Measurements from ENCODE around the gene DEAF1. TPM values are rescaled to one million over a fixed set of nuclear protein-coding genes. Genes with fewer than 3 reads are reported as not detected.
"Not testable (repeated sequence)": the region's sequence is repeated elsewhere in the genome, so short reads cannot be mapped to it uniquely, and the experiment has no call there.

Gene DEAF1
- total RNA-seq, 2 experiments from 2014 or later: 41.5 to 50.5 TPM

DNA sequence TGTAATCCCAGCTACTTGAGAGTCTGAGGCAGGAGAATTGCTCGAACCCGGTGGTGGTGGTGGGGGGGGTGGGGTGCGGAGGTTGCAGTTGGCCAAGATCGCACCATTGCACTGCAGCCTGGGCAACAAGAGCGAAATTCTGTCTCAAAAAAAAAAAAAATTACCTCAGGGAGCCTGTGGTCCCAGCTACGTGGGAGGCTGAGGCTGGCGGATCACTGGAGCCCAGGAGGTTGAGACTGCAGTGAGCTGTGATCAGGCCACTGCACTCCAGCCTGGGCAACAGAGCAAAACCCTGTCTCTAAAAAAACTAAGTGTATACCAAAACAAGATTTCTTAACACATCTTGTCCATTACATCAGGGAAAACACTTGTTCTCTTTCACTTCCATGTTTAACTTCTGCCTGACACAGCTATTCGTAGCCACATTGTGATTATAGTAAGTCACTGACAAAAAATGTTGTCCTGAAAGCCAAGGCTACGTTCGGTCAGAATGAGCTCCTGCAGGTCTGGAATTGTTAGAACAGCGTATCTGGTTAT lies 2.0 kb upstream of the DEAF1 start:
- DNase-seq: no peak
- H3K4me3 Mint-ChIP-seq: peak overlapping the region; percentile 85
- CTCF ChIA-PET: interaction anchor here (0.6 to 4.0 kb wide), 9 partner anchors 8 to 344 kb away, joined by 3 to 44 read pairs (median 4); no protein-coding TSS in a partner anchor
- H3K9me3 Mint-ChIP-seq: no peaks in the 10 kb centered on the region
- peaks cover 4% of the 10 kb centered on the region for H3K36me3 Mint-ChIP-seq
- H3K27ac Mint-ChIP-seq: peak overlapping the region; percentile 13
- H3K27me3 Mint-ChIP-seq: no peaks in the 10 kb centered on the region
- POLR2A ChIA-PET: interaction anchor here (1.2 to 1.8 kb wide), 2 partner anchors 51 to 161 kb away, joined by 3 to 6 read pairs; no protein-coding TSS in a partner anchor
- intact Hi-C loops (cut with micrococcal nuclease): loop anchor here (1.0 to 5.0 kb wide), 2 partner anchors 26 to 160 kb away; partner anchors contain the start of genes HRAS and LRRC56
- peaks cover 36% of the 10 kb centered on the region for H3K4me1 Mint-ChIP-seq (ENCODE audit: low read depth)

DNA sequence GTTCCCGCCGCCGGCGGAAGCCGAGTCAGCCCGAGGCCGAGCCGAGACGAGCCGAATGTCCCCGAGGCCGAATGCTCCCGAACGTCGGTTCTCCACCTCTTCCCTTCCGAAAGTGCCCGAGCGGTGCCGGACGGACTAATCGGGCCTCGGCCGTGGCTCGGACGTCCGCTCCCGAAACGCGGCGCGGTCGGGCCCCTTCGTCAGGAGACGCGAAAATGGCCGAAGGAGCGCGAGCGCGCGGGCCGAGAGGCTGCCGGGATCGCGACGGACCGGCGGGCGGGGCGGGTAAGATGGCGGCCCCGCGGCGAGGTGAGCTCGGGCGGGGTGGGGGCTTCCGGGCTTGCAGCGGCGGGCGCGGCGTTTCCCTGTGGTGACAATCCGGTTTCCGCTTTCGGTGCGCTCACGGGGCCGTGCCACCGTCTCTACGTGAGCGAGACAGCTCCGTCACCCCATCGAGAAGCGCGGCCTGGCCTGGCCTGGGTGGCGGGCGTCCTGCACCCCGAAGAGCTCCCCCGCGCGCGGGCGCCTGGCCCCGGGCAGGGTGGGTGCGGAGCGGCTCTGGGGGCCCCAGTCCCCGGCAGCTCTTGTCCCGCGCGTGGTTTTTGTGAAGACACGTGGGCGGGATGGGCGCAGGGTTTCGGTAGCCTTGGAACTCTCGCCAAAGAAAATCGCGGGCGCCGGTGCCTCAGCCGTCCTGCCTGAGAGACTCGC lies 671 bp upstream of the DEAF1 start, which contains the start of gene TMEM80:
TSS of gene TMEM80 (plus strand) at position 279 of the 711 bp plus-strand sequence. CDS start at position 291, 12 bp downstream.
- intact Hi-C loops (cut with micrococcal nuclease): loop anchor here (1.0 to 5.0 kb wide), 5 partner anchors 28 to 158 kb away; partner anchors contain the start of genes HRAS, LRRC56 and TALDO1
- peak; percentile 99 for DNase-seq
- H3K36me3 Mint-ChIP-seq: peaks cover 6% of the 10 kb centered on the region
- no peaks in the 10 kb centered on the region for H3K9me3 Mint-ChIP-seq
- no peaks in the 10 kb centered on the region for H3K27me3 Mint-ChIP-seq
- H3K27ac Mint-ChIP-seq: peak within 1 kb of the TSS; percentile 93
- ChIA-PET CTCF (interaction anchor here (0.9 to 4.0 kb wide), 13 partner anchors 8 to 140 kb away, joined by 3 to 44 read pairs (median 5); no protein-coding TSS in a partner anchor), POLR2A (interaction anchor here (0.7 to 1.8 kb wide), 7 partner anchors 11 to 160 kb away, joined by 3 to 13 read pairs (median 4); no protein-coding TSS in a partner anchor)
- H3K4me1 Mint-ChIP-seq (ENCODE audit: low read depth): peaks cover 49% of the 10 kb centered on the region
- peak within 1 kb of the TSS; percentile 85 for H3K4me3 Mint-ChIP-seq

DNA sequence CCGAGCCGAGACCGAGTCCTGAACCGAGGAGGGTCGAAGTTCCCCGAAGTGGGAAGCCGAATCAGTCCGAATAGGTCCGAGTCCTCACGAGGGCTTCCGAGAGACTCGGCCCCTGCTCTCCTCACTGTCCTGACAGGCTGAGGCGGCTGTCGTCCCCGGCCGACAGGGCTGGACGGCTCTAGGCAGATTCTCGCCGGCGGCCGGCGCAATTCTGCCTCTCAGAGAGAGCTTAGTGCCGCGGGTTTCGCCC lies 191 bp upstream of the DEAF1 start:
- no peak for DNase-seq
- no peaks in the 10 kb centered on the region for H3K27me3 Mint-ChIP-seq
- POLR2A ChIA-PET: interaction anchor here (0.9 to 1.8 kb wide), 5 partner anchors 12 to 159 kb away, joined by 3 to 13 read pairs (median 4); no protein-coding TSS in a partner anchor
- H3K4me3 Mint-ChIP-seq: peak overlapping the region; percentile 85
- intact Hi-C loops (cut with micrococcal nuclease): loop anchor here (1.0 to 5.0 kb wide), 4 partner anchors 52 to 158 kb away; partner anchors contain the start of genes HRAS, LRRC56 and TALDO1
- H3K27ac Mint-ChIP-seq: peak overlapping the region; percentile 93
- peaks cover 8% of the 10 kb centered on the region for H3K36me3 Mint-ChIP-seq
- CTCF ChIA-PET: interaction anchor here (0.9 to 4.0 kb wide), 9 partner anchors 9 to 140 kb away, joined by 4 to 44 read pairs (median 5); no protein-coding TSS in a partner anchor
- H3K9me3 Mint-ChIP-seq: no peaks in the 10 kb centered on the region
- H3K4me1 Mint-ChIP-seq (ENCODE audit: low read depth): peaks cover 53% of the 10 kb centered on the region

DNA sequence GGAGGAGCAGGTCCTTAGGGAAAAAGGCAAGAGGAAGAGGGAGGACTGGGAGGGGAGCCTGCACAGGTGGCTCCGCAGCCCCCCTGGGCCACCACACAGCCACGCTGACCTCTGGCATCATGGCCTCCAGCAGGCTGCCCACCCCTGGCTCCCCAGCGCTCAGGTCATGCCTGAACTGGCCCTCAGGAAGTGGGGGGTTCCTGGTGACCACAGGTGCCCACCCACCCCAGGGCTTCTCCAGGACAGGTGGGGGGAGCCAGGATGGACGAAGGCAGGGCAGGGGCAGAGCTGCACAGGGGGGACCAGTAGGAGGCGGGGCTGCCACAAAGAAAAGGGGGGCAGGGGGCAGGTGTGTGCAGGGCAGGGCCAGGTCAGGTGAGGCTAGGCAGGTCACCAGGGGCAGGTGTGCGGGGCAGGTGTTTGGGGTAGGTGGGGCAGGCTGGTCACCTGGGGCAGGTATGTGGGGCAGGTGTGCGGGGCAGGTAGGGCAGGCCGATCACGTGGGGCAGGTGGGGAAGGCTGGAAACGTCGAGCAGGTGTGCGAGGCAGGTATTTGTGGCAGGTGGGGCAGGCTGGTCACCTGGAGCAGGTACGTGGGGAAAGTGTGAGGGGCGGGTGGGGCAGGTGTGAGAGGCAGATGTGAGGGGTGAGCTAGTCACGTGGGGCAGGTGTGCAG lies 997 bp downstream of the DEAF1 start:
- Mint-ChIP-seq H3K4me1 (ENCODE audit: low read depth) (peaks cover 53% of the 10 kb centered on the region), H3K27me3 (no peaks in the 10 kb centered on the region), H3K36me3 (peaks cover 12% of the 10 kb centered on the region), H3K27ac (peak overlapping the region; percentile 84), H3K9me3 (no peaks in the 10 kb centered on the region), H3K4me3 (peak overlapping the region; percentile 80)
- intact Hi-C loops (cut with micrococcal nuclease): loop anchor here (2.0 kb wide), 1 partner anchor 77 kb away; no protein-coding TSS in a partner anchor
- DNase-seq: peak; percentile 16
- POLR2A ChIA-PET: interaction anchor here (0.7 to 1.2 kb wide), 2 partner anchors 32 to 112 kb away, joined by 4 to 5 read pairs; no protein-coding TSS in a partner anchor
- CTCF ChIA-PET: interaction anchor here (1.1 to 3.3 kb wide), 4 partner anchors 29 to 138 kb away, joined by 5 to 26 read pairs (median 10); no protein-coding TSS in a partner anchor

DNA sequence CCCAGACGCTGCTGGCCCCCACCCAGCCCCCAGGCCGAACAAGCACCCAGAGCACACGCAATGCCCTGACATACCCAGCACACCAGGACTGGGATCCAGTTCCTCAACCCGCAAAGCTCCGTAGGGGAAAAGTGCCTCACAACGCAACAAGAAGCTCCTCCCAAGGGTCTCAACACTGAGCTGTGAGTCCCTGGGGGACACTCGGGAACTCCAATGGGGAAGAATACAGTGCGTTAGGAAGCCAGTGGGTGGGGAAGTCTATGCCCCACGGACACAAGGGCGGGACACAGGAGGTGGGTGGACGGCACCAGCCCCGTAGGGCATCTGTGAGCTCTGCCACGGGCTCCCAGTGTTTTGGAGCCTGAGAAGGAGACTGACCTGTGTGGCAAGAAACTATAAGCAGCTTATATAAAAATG lies 1.6 kb downstream of the DEAF1 start:
- Mint-ChIP-seq H3K4me3 (peak overlapping the region; percentile 80), H3K27ac (peak overlapping the region; percentile 84), H3K36me3 (peaks cover 13% of the 10 kb centered on the region), H3K27me3 (no peaks in the 10 kb centered on the region), H3K4me1 (ENCODE audit: low read depth) (peaks cover 53% of the 10 kb centered on the region), H3K9me3 (no peaks in the 10 kb centered on the region)
- intact Hi-C loops (cut with micrococcal nuclease): no loop called here
- ChIA-PET POLR2A (interaction anchor here (0.7 to 1.2 kb wide), 2 partner anchors 33 to 113 kb away, joined by 4 to 5 read pairs; no protein-coding TSS in a partner anchor), CTCF (interaction anchor here (1.1 kb wide), 1 partner anchor 30 kb away, joined by 5 read pairs; no protein-coding TSS in a partner anchor)
- DNase-seq: no peak

DNA sequence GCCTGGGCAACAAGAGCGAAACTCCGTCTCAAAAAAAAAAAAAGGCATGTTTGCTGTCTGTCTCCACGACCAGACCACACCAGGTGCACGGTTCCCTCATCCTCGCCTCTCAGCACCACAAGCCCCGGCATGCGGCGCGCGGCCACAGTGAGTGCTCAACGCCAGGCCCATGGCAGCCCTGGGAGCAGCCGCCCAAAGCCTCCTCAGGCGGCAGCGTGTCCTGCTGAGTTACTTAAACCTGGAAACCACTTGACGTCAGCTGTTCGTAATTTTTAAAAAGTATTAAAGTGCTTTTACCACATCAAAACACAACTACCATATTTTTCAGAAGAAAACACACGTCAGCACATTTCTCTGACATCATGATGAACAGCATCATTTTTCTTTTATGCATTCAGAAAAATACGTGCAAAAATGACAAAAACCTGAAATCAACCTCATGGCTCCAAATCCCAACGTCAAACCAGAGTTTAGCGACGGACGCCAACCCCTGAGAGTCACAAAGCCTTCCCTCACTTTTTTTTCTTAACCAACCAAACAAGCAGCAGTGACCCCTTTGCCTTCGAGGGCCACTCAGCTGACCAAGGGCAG lies 2.1 kb downstream of the DEAF1 start:
- intact Hi-C loops (cut with micrococcal nuclease): no loop called here
- POLR2A ChIA-PET: interaction anchor here (1.2 kb wide), 1 partner anchor 33 kb away, joined by 5 read pairs; no protein-coding TSS in a partner anchor
- Mint-ChIP-seq H3K27me3 (no peaks in the 10 kb centered on the region), H3K4me3 (peak overlapping the region; percentile 80), H3K4me1 (ENCODE audit: low read depth) (peaks cover 49% of the 10 kb centered on the region), H3K27ac (peak overlapping the region; percentile 84), H3K9me3 (no peaks in the 10 kb centered on the region), H3K36me3 (peaks cover 15% of the 10 kb centered on the region)
- CTCF ChIA-PET: interaction anchor here (1.1 kb wide), 1 partner anchor 30 kb away, joined by 5 read pairs; no protein-coding TSS in a partner anchor
- DNase-seq: peak; percentile 60

DNA sequence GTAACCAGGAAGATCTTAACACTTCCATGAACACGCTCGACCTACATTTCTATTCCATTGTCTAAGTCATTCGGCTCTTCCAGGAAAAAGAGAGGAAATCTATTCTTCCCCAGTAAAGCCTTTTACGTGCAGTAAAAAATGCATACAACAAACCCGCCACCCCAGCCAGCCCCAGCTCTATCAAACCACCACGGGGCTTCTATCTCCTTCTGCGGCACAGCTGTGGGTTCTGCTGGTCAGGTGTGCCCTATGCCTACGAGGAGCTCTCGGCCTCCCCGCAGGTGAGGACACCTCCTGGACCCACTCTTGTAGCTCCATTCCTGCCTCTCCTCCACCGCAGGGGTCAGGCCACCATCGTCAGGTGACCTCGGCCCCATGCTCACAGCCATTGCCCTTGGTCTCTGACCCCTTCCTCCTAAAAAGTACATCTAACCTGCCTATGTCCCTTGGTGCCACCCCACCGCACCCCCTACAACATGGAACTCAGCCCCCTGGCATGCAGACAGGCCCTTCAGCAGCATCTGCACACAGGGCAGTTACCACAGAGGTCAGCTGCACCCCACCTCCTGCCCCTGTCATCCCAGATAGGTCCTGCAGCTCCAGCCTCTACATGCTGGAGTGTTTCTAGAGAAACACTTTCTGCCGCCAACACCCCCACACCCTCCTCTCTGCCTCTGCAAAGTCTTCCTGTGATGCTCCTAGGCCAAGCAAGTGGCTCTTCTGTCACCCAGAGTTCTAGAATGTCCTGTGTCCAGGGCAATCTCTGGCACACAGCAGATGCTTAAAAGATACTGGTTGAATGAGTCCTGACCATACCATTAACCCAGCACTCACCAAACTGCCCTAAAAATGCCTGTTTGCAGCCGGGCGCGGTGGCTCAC lies 3.1 kb downstream of the DEAF1 start:
- DNase-seq: no peak
- POLR2A ChIA-PET: interaction anchor here (1.0 kb wide), 1 partner anchor 15 kb away, joined by 3 read pairs; no protein-coding TSS in a partner anchor
- CTCF ChIA-PET: no interaction called here
- no peak overlapping the region for H3K4me3 Mint-ChIP-seq
- H3K36me3 Mint-ChIP-seq: peaks cover 24% of the 10 kb centered on the region
- H3K9me3 Mint-ChIP-seq: no peaks in the 10 kb centered on the region
- H3K27ac Mint-ChIP-seq: no peak overlapping the region
- H3K4me1 Mint-ChIP-seq (ENCODE audit: low read depth): peaks cover 40% of the 10 kb centered on the region
- intact Hi-C loops (cut with micrococcal nuclease): no loop called here
- no peaks in the 10 kb centered on the region for H3K27me3 Mint-ChIP-seq

DNA sequence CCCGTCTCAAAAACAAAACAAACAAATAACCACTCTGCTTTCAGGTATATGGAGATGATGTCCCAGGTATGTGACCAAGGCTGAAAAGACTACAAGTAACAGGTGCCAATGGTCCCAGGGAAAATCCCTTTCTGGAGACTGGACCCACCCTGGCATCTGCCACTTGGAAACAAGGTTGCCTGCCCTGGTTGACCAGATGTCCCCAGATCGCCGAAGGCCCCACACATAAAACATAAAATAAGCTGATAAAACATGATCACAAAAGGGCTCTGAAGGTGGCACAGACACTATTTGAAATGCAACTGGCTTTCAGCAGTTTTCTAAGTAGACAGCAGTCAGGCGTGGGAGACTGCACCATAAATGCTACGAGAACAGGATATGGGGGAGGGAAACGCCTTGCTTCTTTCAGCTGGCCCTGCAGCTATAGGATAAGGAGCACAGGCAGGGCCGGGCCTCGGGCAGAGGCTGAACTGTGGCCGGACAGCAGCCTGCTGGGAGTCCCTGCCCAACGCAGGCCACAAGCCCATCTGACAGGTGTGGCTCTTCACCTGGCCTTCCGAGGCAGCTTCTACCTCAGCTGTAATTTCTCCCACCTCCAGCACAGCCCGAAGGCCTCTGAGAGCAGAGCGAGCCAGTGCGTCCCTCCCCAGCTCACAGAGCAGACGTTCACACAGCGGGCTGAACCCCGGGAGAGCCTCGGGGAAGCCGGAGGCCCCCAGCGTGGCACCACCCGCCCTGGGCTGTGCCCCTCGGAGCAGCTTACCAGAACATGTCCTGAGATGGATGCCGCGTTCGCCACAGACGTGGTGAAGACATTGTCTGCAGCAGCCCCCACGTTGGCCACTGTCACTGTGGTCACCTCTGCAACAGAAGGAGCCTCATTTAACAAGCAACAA lies 4.0 kb downstream of the DEAF1 start:
- DNase-seq: peak; percentile 39
- POLR2A ChIA-PET: interaction anchor here (0.5 to 1.0 kb wide), 3 partner anchors 16 to 120 kb away, joined by 3 read pairs; no protein-coding TSS in a partner anchor
- CTCF ChIA-PET: interaction anchor here (0.7 to 1.2 kb wide), 2 partner anchors 38 to 136 kb away, joined by 3 read pairs; no protein-coding TSS in a partner anchor
- Mint-ChIP-seq H3K27me3 (no peaks in the 10 kb centered on the region), H3K4me3 (peak overlapping the region; percentile 5), H3K9me3 (no peaks in the 10 kb centered on the region), H3K27ac (peak overlapping the region; percentile 50), H3K4me1 (ENCODE audit: low read depth) (peaks cover 34% of the 10 kb centered on the region), H3K36me3 (peaks cover 29% of the 10 kb centered on the region)
- intact Hi-C loops (cut with micrococcal nuclease): no loop called here

DNA sequence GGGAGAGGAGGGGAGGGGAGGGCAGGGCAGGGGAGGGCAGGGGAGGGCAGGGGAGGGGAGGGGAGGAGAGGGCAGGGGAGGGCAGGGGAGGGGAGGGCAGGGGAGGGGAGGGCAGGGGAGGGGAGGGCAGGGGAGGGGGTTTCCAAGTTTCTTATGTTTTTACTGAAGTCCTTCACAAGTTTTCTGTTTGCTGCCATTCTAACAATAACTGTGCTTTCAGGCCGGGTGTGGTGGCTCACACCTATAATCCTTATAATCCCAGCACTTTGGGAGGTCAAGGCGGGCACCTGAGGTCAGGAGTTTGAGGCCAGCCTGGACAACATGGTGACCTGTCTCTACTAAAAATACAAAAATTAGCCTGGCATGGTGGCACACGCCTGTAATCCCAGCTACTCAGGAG lies 4.8 kb downstream of the DEAF1 start:
- CTCF ChIA-PET: interaction anchor here (1.2 kb wide), 1 partner anchor 39 kb away, joined by 3 read pairs; no protein-coding TSS in a partner anchor
- H3K4me3 Mint-ChIP-seq; DNase-seq; H3K27me3 Mint-ChIP-seq; POLR2A ChIA-PET; H3K27ac Mint-ChIP-seq; H3K9me3 Mint-ChIP-seq; intact Hi-C loops (cut with micrococcal nuclease): not testable (repeated sequence)
- Mint-ChIP-seq H3K36me3 (peaks cover 29% of the 10 kb centered on the region), H3K4me1 (ENCODE audit: low read depth) (peaks cover 34% of the 10 kb centered on the region)

DNA sequence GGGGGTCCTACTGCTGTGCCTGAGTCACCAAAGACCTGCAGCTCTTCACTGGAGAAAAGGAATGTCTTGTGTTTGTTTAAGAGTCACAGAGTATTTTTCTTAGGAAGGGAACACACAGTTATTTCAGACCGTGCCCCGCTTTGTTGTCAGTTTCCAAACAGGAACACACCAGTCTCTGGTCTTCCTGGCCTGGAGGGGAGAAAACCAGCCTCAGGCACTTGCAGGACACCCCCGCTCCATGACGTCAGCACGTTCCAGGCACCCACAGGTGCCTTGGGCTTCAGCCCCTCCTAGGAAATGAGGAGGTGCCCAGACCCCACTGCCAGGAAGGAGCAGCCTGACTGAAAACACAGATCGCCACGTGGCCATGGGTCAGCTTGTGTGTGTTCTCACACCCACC lies 5.4 kb downstream of the DEAF1 start:
- H3K36me3 Mint-ChIP-seq: peaks cover 30% of the 10 kb centered on the region
- POLR2A ChIA-PET: no interaction called here
- intact Hi-C loops (cut with micrococcal nuclease): no loop called here
- H3K4me1 Mint-ChIP-seq (ENCODE audit: low read depth): peaks cover 34% of the 10 kb centered on the region
- no peak overlapping the region for H3K27ac Mint-ChIP-seq
- no peaks in the 10 kb centered on the region for H3K27me3 Mint-ChIP-seq
- no peak overlapping the region for H3K4me3 Mint-ChIP-seq
- no peaks in the 10 kb centered on the region for H3K9me3 Mint-ChIP-seq
- CTCF ChIA-PET: no interaction called here
- DNase-seq: no peak
